ENCODE measurements around the gene TRAF4. TPM values are rescaled to one million over a fixed set of nuclear protein-coding genes. Genes with fewer than 3 reads are reported as not detected.

TRAF4 gene
- total and polyA plus RNA-seq, 12 donors: 1.3 to 6.4 (median 3.8) TPM

DNA sequence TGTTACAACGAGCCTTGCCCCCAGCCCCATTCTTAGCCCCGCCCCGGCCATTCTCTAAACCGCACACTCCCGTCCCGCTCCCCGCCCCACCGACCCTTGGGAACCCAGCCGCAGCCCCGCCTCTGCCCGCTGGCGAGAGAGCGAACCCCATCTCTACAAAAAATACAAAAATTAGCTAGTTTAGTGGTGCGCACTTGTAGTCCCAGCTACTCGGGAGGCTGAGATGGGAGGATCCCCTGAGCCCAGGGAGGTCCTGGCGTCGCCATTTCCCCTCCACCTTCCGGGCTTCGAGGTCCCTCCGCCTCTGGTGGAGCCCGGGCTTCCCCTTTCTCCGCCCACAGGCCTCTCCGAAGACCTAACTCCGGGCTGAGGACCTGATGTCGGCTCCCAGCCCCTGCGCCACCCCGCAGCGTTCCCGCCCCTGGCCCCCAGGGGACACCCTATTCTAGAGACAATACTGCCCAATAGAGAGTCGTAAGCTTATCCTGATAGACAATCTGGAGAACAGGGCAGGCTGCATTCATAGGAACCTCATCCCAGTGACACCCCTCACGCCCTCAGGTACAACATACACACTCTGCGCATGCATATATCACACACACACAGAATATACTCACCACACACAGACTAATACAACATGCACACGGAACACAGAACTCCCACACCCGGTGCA is 31.6 kb upstream of the TRAF4 start:
- 31 to 35% methylated on average over 34 of the region's 34 CpGs for WGBS, 2 donors
- intact Hi-C loops (cut with DNase I): no loop called here
- peak; percentile 55 to 68 for DNase-seq
- H3K27me3 ChIP-seq: peaks cover 0 to 8% (median 3%) of the 10 kb centered on the region in 7 donors
- peak overlapping the region; percentile 68 to 95 (median 90) for H3K27ac ChIP-seq
- peaks cover 0 to 24% (median 0%) of the 10 kb centered on the region in 9 donors for H3K36me3 ChIP-seq
- H3K4me1 ChIP-seq: peaks cover 0 to 39% (median 25%) of the 10 kb centered on the region in 9 donors
- peak in 7 of 8 donors; percentile 5 to 46 (median 18) for ATAC-seq
- peak overlapping the region; percentile 45 to 88 (median 66) for H3K4me3 ChIP-seq
- TF ChIP-seq, protein P1, sequence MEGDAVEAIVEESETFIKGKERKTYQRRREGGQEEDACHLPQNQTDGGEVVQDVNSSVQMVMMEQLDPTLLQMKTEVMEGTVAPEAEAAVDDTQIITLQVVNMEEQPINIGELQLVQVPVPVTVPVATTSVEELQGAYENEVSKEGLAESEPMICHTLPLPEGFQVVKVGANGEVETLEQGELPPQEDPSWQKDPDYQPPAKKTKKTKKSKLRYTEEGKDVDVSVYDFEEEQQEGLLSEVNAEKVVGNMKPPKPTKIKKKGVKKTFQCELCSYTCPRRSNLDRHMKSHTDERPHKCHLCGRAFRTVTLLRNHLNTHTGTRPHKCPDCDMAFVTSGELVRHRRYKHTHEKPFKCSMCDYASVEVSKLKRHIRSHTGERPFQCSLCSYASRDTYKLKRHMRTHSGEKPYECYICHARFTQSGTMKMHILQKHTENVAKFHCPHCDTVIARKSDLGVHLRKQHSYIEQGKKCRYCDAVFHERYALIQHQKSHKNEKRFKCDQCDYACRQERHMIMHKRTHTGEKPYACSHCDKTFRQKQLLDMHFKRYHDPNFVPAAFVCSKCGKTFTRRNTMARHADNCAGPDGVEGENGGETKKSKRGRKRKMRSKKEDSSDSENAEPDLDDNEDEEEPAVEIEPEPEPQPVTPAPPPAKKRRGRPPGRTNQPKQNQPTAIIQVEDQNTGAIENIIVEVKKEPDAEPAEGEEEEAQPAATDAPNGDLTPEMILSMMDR (IDR thresholded peaks at IDR 0.05): no peak
- H3K9me3 ChIP-seq: no peaks in the 10 kb centered on the region

DNA sequence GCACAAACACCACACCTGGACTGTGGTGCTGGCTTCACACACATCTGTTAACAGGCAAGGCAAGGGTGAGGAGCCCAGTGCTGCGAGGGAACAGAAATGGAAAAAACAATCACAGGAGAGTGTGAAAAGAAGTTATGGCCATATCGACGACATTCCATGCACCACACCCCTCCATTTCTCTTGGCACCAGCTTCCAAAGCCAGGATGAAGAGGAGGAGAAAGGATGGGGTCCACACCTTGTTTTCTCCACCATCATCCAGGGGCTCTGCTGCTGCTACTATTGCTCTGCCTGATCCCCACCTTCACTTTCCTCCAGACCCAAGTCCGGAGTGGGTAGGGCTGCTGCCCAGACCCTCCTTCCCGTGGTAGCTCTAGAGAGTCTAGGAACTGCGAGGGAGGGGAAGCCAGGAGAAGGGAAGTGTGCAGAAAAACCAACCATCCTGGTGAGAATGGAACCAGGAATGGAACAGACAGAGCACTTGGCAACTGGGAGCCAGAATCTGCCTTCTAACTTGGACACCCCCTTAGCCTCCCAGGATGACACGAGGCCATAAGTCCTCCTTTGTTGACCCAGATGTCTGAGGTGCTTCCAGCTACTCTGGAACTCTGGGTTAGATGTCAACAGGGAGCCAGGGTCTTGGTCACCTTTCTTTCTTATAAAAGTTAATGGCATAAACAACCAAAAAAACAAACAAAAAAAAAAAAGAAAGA is 31.0 kb upstream of the TRAF4 start:
- Histone ChIP-seq H3K4me3 (peak overlapping the region in 1 of 10 donors; percentile 72), H3K9me3 (no peaks in the 10 kb centered on the region), H3K27me3 (peaks cover 0 to 13% (median 7%) of the 10 kb centered on the region in 7 donors), H3K27ac (peak overlapping the region in 5 of 10 donors; percentile 86 to 95 (median 88)), H3K36me3 (peaks cover 0 to 24% (median 0%) of the 10 kb centered on the region in 9 donors), H3K4me1 (peaks cover 0 to 45% (median 30%) of the 10 kb centered on the region in 9 donors)
- TF ChIP-seq, protein P1 (IDR thresholded peaks at IDR 0.05): no peak
- ATAC-seq: no peak
- 79 to 81% methylated on average over 7 of the region's 7 CpGs for WGBS, 2 donors
- intact Hi-C loops (cut with DNase I): no loop called here
- no peak for DNase-seq

DNA sequence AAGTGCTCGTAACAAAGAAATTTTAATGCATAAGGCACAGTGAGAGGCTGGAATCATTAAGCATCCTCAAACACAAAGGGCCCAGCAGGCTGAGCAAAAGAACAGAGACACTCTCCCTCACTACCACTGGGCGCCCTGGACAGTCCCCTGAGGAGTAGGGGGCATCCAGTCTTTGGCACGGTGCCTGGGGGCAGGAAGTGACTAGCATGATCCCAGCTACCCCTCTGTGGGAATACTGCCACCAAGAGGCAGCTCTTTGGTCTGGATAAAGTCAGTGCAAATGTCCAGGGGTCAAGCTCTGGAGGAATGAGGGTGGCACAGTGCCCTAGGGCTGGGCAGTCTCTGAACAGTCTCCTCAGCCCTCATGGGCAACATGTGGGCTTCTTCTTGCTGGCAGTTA is 29.5 kb upstream of the TRAF4 start:
- TF ChIP-seq, protein P1 (IDR thresholded peaks at IDR 0.05): no peak
- no peak for DNase-seq
- peaks cover 0 to 59% (median 44%) of the 10 kb centered on the region in 9 donors for H3K4me1 ChIP-seq
- peaks cover 0 to 13% (median 7%) of the 10 kb centered on the region in 7 donors for H3K27me3 ChIP-seq
- 93 to 96% methylated on average over 3 of the region's 3 CpGs for WGBS, 2 donors
- no peak for ATAC-seq
- peaks cover 0 to 24% (median 0%) of the 10 kb centered on the region in 9 donors for H3K36me3 ChIP-seq
- intact Hi-C loops (cut with DNase I): no loop called here
- H3K9me3 ChIP-seq: no peaks in the 10 kb centered on the region
- no peak overlapping the region for H3K4me3 ChIP-seq
- no peak overlapping the region for H3K27ac ChIP-seq

DNA sequence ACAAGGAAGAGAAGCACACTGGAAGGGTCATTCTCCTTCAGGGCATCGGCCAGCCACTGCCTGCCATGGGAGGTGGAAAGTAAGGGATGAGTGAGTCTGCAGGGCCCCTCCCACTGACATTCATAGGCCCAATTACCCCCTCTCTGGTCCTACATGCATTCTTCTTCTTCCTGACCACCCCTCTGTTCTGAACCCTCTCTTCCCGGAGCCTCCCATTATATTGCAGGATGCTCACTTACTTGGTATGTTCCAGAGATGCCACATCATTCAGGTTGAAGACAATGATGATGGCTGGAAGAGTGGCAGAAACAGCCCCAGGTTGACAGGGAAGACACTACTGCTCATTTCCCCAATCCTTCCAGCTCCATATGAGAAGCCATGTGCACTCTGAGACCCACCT is 28.6 kb upstream of the TRAF4 start:
- Histone ChIP-seq H3K27ac (no peak overlapping the region), H3K27me3 (peaks cover 0 to 13% (median 7%) of the 10 kb centered on the region in 7 donors), H3K4me3 (no peak overlapping the region), H3K4me1 (peaks cover 0 to 57% (median 43%) of the 10 kb centered on the region in 9 donors), H3K36me3 (peaks cover 0 to 24% (median 0%) of the 10 kb centered on the region in 9 donors), H3K9me3 (no peaks in the 10 kb centered on the region)
- WGBS, 2 donors: 89 to 98% methylated on average over 2 of the region's 2 CpGs
- ATAC-seq (no peak), DNase-seq (no peak)
- TF ChIP-seq, protein P1 (IDR thresholded peaks at IDR 0.05): no peak
- intact Hi-C loops (cut with DNase I): loop anchor here in 1 of 10 donors (5.0 kb wide), 1 partner anchor 68 kb away; the partner anchor contains the start of gene BLTP2

Data from heart right ventricle (tissue), 16 donors.